Measurements from ENCODE around the gene GPR62. TPM values are rescaled to one million over a fixed set of nuclear protein-coding genes. Genes with fewer than 3 reads are reported as not detected.

Gene GPR62
- total and polyA plus RNA-seq, 2 of the 8 experiments (the other 6 are each of a cell fraction or from before 2014, with no cell fraction given), result 0.22 to 0.29 TPM

DNA sequence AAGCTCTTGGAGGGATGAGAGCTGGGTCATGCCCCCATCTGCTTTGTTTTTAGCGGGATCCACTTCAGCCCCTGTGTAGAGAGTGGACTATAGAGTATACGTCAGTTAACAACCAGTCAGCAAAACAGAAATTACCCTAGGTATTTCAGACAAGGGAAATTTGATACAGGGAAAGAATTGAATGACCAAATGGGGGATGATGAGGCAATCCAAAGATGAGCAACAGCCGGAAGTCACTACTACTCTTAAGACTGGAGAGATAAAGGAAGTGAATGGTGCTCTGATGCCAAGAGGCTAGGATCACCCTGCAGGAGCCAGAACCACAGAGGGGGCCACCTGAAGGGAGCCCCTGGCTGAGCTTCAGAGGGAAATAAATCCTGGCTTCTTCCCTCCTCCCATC, 1.7 kb upstream of the GPR62 start:
- Histone ChIP-seq H3K36me3 (ENCODE audit: control insufficient read depth in 2 of 4, insufficient read depth in 4 of 4, low read length in 3 of 4) (no peaks in the 10 kb centered on the region), H3K18ac (ENCODE audit: extremely low read depth, low read length) (no peak overlapping the region), H4K91ac (replicated peaks; ENCODE audit: insufficient read length, low read length) (no peak overlapping the region), H2BK5ac (ENCODE audit: low read depth, low read length) (no peak overlapping the region), H2BK20ac (ENCODE audit: low read length) (no peak overlapping the region), H3K9me3 (ENCODE audit: insufficient read depth in 2 of 2, low read depth in 1 of 2, low read length in 1 of 2) (no peaks in the 10 kb centered on the region), H3K4me1 (replicated peaks in 1 of 4; ENCODE audit: control insufficient read depth in 3 of 4, insufficient read depth in 4 of 4, low read length in 3 of 4) (peaks cover 0 to 15% (median 7%) of the 10 kb centered on the region in 4 experiments; a peak in 6 of 7 replicates), H4K5ac (ENCODE audit: insufficient read length, low read depth, low read length) (no peak overlapping the region), H3K56ac (replicated peaks; ENCODE audit: insufficient read length, low read depth, low read length) (no peak overlapping the region), H2AFZ (ENCODE audit: low read length) (no peak overlapping the region), H3K79me2 (ENCODE audit: control insufficient read depth in 1 of 2, insufficient read depth in 2 of 2, low read length in 2 of 2) (no peaks in the 10 kb centered on the region), H2AK5ac (ENCODE audit: low read depth, low read length) (no peak overlapping the region), H3K9ac (replicated peaks in 1 of 4; ENCODE audit: extremely low read depth in 1 of 4, low read depth in 3 of 4, low read length in 3 of 4) (no peak overlapping the region), H3K27me3 (replicated peaks in 1 of 4; ENCODE audit: control insufficient read depth in 3 of 4, extremely low read depth in 1 of 4, insufficient read depth in 3 of 4, low read length in 3 of 4) (peaks cover 15 to 43% (median 35%) of the 10 kb centered on the region in 4 experiments), H3K14ac (ENCODE audit: insufficient read length) (no peak overlapping the region), H4K20me1 (replicated peaks in 1 of 2; ENCODE audit: control insufficient read depth in 1 of 2, insufficient read depth in 2 of 2, low read length in 2 of 2) (no peaks in the 10 kb centered on the region), H3K4me2 (ENCODE audit: insufficient read depth in 1 of 2, low read depth in 2 of 2, low read length in 2 of 2) (no peak overlapping the region), H3K4ac (replicated peaks; ENCODE audit: insufficient read length, low read depth, low read length) (no peak overlapping the region), H3K23ac (ENCODE audit: insufficient read length) (no peak overlapping the region), H4K8ac (ENCODE audit: extremely low read depth, insufficient read depth, low read length) (no peak overlapping the region), H3K4me3 (ENCODE audit: extremely low read depth in 1 of 4, insufficient read depth in 2 of 4, low read depth in 3 of 4, low read length in 4 of 4) (no peak overlapping the region), H2BK120ac (replicated peaks; ENCODE audit: low read depth, low read length) (no peak overlapping the region), H3K27ac (ENCODE audit: low read depth, low read length) (no peak overlapping the region), H3K79me1 (ENCODE audit: low read depth, low read length) (no peaks in the 10 kb centered on the region), H2BK15ac (ENCODE audit: low read length) (no peak overlapping the region), H2BK12ac (ENCODE audit: low read depth, low read length) (no peak overlapping the region), H3K23me2 (ENCODE audit: low read depth, low read length) (peaks cover 8% of the 10 kb centered on the region; the same call in 1 of the 2 replicates)
- POLR2A ChIA-PET (ENCODE audit: partially characterized antibody), result interaction anchor here (0.6 to 15.7 kb wide), 7 partner anchors 8 to 225 kb away, joined by 3 to 148 read pairs (median 13); partner anchors contain the start of genes ACY1, PARP3, PCBP4 and RPL29
- CTCF ChIA-PET (ENCODE audit: partially characterized antibody), result interaction anchor here (0.6 to 5.7 kb wide), 11 partner anchors 10 to 1326 kb away, joined by 3 to 29 read pairs (median 5); partner anchors contain the start of genes ABHD14A, ABHD14B, PARP3 and RRP9
- FAIRE-seq (no peak), DNase-seq (ENCODE audit: low read depth in 1 of 2, low spot score in 2 of 2) (no peak)
- TF ChIP-seq KDM5A (IDR thresholded peaks at IDR 0.05; ENCODE audit: low read length) (no peak), CREB1 (IDR thresholded peaks at IDR 0.05) (no peak), POU5F1 (IDR thresholded peaks at IDR 0.05; ENCODE audit: low read depth, low read length) (no peak)
- 92% methylated on average over 3 of the region's 3 CpGs; no CpG with 5 or more reads in 1 of the 2 experiments for WGBS, 2 experiments (ENCODE audit: extremely low coverage in 1 of 2, insufficient coverage in 1 of 2, insufficient read length in 1 of 2, insufficient replicate concordance in 2 of 2, low coverage in 1 of 2, low lambda C conversion rate in 2 of 2, missing lambda C conversion rate in 1 of 2)

All from H1 (cell line).